ENCODE measurements around the gene SMAD6.

DNA sequence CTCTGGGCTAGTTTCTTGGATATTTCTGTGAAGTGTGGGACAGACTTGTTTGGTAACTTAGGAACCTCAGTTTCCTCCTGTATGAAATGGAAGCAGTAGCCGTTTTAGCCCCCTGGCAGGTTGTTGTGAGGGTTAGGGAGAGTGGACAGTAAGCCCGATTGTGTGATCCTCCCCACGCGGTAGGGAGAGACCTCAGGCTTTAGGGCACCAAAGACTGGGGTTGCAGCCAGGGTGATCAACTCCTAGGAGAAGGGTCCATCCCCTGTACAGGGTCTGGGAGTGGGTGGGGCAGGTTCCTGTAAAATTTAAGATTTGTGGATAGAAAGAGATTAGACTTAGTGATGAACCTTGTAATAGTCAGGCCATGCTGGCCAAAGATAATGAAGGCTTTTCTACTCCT is 120.5 kb downstream of the SMAD6 start:
- TF ChIP-seq, protein P1, sequence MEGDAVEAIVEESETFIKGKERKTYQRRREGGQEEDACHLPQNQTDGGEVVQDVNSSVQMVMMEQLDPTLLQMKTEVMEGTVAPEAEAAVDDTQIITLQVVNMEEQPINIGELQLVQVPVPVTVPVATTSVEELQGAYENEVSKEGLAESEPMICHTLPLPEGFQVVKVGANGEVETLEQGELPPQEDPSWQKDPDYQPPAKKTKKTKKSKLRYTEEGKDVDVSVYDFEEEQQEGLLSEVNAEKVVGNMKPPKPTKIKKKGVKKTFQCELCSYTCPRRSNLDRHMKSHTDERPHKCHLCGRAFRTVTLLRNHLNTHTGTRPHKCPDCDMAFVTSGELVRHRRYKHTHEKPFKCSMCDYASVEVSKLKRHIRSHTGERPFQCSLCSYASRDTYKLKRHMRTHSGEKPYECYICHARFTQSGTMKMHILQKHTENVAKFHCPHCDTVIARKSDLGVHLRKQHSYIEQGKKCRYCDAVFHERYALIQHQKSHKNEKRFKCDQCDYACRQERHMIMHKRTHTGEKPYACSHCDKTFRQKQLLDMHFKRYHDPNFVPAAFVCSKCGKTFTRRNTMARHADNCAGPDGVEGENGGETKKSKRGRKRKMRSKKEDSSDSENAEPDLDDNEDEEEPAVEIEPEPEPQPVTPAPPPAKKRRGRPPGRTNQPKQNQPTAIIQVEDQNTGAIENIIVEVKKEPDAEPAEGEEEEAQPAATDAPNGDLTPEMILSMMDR (IDR thresholded peaks at IDR 0.05; ENCODE audit: low read depth, low read length, poor library complexity, severe bottlenecking): no peak
- no peak for TF ChIP-seq EZH2phosphoT487 (IDR thresholded peaks at IDR 0.05; ENCODE audit: borderline replicate concordance, low read length)

Measured in DOHH2 (cell line).